ENCODE results near the gene ACTL10.

DNA sequence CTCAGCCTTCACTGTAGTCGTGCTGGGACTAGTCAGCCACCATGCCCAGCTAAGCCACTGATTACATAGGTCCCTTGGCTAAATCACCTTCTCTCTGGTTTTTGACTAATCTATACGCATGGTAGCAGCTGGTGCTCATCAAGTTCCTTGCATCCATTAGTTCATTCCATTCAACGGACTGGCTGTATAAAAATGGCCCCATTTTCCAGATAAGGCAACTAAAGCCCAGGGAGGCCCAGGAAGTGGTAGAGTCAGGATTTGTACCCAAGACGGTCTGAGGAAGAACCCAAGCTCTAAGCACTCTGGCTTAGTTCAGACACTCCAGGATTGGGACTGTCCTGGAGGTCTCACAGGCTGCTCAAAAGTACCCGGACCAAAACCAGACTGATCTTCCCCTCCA lies 14.5 kb downstream of the ACTL10 start:
- TF ChIP-seq EZH2phosphoT487 (IDR thresholded peaks at IDR 0.05; ENCODE audit: borderline replicate concordance, low read depth, low read length), result no peak
- TF ChIP-seq, protein P1, sequence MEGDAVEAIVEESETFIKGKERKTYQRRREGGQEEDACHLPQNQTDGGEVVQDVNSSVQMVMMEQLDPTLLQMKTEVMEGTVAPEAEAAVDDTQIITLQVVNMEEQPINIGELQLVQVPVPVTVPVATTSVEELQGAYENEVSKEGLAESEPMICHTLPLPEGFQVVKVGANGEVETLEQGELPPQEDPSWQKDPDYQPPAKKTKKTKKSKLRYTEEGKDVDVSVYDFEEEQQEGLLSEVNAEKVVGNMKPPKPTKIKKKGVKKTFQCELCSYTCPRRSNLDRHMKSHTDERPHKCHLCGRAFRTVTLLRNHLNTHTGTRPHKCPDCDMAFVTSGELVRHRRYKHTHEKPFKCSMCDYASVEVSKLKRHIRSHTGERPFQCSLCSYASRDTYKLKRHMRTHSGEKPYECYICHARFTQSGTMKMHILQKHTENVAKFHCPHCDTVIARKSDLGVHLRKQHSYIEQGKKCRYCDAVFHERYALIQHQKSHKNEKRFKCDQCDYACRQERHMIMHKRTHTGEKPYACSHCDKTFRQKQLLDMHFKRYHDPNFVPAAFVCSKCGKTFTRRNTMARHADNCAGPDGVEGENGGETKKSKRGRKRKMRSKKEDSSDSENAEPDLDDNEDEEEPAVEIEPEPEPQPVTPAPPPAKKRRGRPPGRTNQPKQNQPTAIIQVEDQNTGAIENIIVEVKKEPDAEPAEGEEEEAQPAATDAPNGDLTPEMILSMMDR (conservative IDR thresholded peaks at IDR 0.05; ENCODE audit: low read length), result no peak
